Mucosa of descending colon (tissue), 3 donors: Measurements from ENCODE around the gene TBX15. TPM values are rescaled to one million over a fixed set of nuclear protein-coding genes. Genes with fewer than 3 reads are reported as not detected.

Experiments
- ATAC-seq: fragments of 200-7000 bp; cut with Tn5 transposase; one replicate; pipeline ENCODE4 v1.9.1; 2020; ENCODE audit warnings: mild to moderate bottlenecking, moderate library complexity
- DNase-seq, 3 donors: peaks; one replicate each; pipeline ENCODE4 v3.0.0-alpha.2; 2020
- H3K36me3 ChIP-seq: fragments of 200-600 bp; one replicate; pipeline ENCODE4 v1.8.0; 2021; ENCODE audit warnings: low read depth, mild to moderate bottlenecking
- H3K4me1 ChIP-seq: fragments of 200-600 bp; one replicate; pipeline ENCODE4 v1.8.0; 2021; ENCODE audit warnings: low read depth, mild to moderate bottlenecking
- H3K4me3 ChIP-seq: fragments of 200-600 bp; one replicate; pipeline ENCODE4 v1.8.0; 2021; ENCODE audit warnings: mild to moderate bottlenecking
- H3K9me3 ChIP-seq: fragments of 200-600 bp; one replicate; pipeline ENCODE4 v1.8.0; 2021; ENCODE audit warnings: mild to moderate bottlenecking
- intact Hi-C, 2 donors: fragments of 100-400 bp; cut with DNase I in 1 of 2; cut with micrococcal nuclease in 1 of 2; formaldehyde crosslinking; loops; one replicate each; pipeline versions ENCODE4 v1.11.0 to v1.11.1; 2022; cut with DNase I, micrococcal nuclease
- total RNA-seq, 3 donors: library from RNA; stranded (reverse); fragmentation: NEBNext Ultra II Directional in 2 of 3; extraction: Animal tissue kit (Norgen Biotek cat#: 25700) in 2 of 3; gene quantifications; one replicate each; pipeline versions ENCODE4 v1.2.1 to v1.2.4, GENCODE V29; 2021 to 2023
- TF ChIP-seq, protein P1 (sequence below): fragments of 200-600 bp; IDR thresholded peaks from one replicate; pipeline ENCODE4 v1.8.0; 2022; ENCODE audit warnings: antibody characterized with exemption, mild to moderate bottlenecking
- donor health status: DM: no; HTN: no; CAD: no; lungs with moderate emphysema.
- donor health status: DM: no; HTN: no; CAD: no.
- donor health status: DM: no; HTN: yes; CAD: no.

TBX15 gene
- total RNA-seq, 3 donors from 2014 or later, result not detected

DNA sequence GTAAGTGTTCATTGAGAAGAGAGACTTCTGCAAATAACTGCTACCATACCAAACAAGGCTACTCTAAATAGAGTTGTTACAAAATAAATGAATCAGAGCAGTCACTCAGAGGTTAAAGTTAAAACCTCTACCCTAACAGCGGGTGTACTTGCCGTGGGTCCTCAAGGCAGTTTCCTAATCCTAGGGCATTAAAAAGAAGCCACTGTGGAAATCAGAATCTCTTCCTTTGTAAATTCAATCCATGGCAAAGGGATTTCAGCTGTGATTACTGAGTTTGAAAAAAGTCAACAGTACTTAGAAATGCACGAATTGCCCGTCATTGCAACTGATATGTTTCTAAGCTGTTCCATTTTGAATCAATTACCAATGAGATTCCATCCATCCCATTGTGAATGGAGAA is 13.5 kb downstream of the TBX15 start:
- ATAC-seq, result no peak
- DNase-seq, result no peak
- TF ChIP-seq, protein P1, sequence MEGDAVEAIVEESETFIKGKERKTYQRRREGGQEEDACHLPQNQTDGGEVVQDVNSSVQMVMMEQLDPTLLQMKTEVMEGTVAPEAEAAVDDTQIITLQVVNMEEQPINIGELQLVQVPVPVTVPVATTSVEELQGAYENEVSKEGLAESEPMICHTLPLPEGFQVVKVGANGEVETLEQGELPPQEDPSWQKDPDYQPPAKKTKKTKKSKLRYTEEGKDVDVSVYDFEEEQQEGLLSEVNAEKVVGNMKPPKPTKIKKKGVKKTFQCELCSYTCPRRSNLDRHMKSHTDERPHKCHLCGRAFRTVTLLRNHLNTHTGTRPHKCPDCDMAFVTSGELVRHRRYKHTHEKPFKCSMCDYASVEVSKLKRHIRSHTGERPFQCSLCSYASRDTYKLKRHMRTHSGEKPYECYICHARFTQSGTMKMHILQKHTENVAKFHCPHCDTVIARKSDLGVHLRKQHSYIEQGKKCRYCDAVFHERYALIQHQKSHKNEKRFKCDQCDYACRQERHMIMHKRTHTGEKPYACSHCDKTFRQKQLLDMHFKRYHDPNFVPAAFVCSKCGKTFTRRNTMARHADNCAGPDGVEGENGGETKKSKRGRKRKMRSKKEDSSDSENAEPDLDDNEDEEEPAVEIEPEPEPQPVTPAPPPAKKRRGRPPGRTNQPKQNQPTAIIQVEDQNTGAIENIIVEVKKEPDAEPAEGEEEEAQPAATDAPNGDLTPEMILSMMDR, result no peak
- Histone ChIP-seq H3K36me3 (no peaks in the 10 kb centered on the region), H3K4me1 (no peaks in the 10 kb centered on the region), H3K4me3 (no peak overlapping the region), H3K9me3 (no peaks in the 10 kb centered on the region)
- intact Hi-C loops, result no loop called here

DNA sequence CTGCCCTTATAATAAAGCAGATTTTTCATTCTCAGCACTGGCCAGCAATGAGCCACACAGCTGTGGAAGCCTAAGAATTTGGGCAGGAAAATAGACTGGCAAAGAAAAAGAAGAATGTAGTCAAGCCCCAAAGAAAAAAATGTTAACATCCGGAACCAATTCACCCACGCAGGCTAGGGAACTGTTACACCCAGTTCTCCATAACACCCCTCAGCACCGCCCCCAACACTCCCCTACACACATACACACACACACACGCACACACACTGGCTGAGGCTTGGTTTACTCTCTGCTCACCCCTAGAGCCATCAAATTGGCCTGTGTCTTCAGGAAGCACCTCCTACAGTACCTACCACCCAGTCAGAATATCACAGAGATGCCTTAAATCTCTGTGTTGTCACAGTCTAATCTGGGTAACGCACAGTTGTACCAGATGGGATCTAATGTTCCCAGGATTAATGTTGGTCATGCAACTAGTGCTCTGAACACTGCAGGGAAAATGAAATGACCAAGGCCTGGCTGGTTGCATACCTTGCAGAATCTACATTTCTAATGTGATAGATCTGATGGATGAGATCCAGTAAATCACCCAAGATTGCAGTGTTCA is 14.5 kb downstream of the TBX15 start:
- Histone ChIP-seq H3K9me3 (no peaks in the 10 kb centered on the region), H3K36me3 (no peaks in the 10 kb centered on the region), H3K4me3 (no peak overlapping the region), H3K4me1 (no peaks in the 10 kb centered on the region)
- intact Hi-C loops, result no loop called here
- ATAC-seq (no peak), DNase-seq (no peak)
- TF ChIP-seq, protein P1, result no peak

DNA sequence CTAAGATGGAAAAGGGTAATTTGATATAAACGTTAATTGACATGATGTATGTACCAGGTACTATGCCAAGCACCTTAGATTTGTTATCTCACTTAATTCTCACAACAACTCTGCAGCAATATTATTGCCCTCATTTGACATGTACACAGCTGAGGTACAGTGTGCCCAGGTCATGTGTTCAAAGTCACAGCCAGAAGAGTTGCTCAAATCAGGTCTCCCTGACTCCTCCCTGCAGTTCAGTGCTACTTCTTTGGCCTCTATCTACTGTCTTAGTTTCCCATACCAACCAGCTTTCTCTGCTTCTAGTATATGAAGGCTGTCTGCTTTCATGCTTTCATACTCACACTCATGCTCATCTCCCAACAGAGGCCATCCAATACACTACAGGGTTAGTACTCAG is 15.1 kb downstream of the TBX15 start:
- H3K36me3 ChIP-seq, result no peaks in the 10 kb centered on the region
- TF ChIP-seq, protein P1, result no peak
- H3K4me3 ChIP-seq, result no peak overlapping the region
- H3K4me1 ChIP-seq, result no peaks in the 10 kb centered on the region
- DNase-seq, result no peak
- ATAC-seq, result no peak
- intact Hi-C loops, result no loop called here
- H3K9me3 ChIP-seq, result no peaks in the 10 kb centered on the region

DNA sequence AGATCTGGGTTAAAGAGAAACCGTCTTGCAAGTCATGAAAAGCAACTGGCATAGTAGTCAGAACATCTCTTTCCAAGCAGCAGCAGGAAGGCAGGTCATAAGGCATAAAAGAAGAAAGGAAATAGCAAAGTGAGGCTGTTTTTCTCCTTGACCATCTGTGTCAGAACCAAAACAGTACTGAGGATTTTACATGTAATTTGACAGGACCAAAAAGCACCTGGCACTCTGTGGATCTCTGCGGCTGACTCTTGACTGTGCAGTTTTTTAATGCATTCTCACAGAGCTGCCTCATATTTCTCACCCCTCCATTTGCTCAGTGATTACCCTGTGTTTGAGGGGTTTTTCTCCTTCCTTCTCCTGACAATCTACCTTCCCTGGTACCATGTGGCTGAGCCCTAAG is 17.7 kb downstream of the TBX15 start:
- Histone ChIP-seq H3K36me3 (no peaks in the 10 kb centered on the region), H3K4me1 (no peaks in the 10 kb centered on the region), H3K4me3 (no peak overlapping the region), H3K9me3 (no peaks in the 10 kb centered on the region)
- DNase-seq (no peak), ATAC-seq (no peak)
- intact Hi-C loops, result no loop called here
- TF ChIP-seq, protein P1, result no peak

DNA sequence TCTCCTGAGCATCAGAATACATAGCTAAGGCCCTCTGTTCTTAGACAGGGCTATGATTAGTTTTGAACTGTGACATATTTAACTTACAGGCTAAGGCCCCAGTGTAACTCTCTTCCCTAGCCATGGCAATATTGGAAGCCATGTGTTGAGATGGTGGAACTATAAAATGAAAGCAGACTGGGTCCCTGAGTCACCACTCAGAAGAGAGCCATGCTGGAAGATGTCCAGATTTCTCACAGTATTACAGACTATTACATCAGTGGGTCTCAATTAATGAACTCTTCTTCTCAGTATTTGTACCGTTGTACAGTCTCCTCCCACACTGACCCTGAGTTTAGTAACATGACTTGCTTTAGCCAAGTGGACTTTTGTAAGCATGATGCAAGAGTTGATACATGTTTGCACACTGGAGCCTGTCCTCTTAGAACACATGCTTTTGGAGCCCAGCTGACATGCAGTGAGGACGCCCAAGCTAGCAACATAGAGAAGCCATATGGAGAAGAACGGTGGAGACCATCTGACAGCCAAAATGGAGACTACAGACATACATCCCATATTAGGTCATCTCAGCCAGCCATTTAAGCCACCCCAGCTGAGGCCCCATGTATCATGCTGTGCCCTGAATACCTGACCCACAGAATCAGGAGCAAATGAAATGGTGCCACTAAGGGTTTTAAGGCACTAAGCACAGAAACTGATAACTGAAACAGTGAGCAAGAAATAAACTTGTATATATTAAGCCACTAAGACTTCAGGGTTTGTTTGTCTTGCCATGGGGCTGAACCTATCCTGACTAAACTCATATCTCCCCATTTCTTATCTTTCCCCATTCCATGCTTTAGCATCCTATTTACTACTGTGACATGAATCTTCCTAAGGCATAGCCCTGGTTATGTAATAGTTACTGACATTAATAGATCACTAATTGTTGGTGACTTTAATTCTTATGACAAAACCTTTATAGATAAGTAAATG is 24.4 kb downstream of the TBX15 start:
- H3K9me3 ChIP-seq, result no peaks in the 10 kb centered on the region
- intact Hi-C loops, result no loop called here
- TF ChIP-seq, protein P1, result no peak
- DNase-seq (no peak), ATAC-seq (no peak)
- no peak overlapping the region for H3K4me3 ChIP-seq
- H3K4me1 ChIP-seq, result no peaks in the 10 kb centered on the region
- H3K36me3 ChIP-seq, result no peaks in the 10 kb centered on the region
